HG02970 (cell line): ENCODE measurements around the gene ZNF235.
"Not testable (repeated sequence)": the region's sequence is repeated elsewhere in the genome, so short reads cannot be mapped to it uniquely, and the experiment has no call there.

ENCODE experiments used
- ATAC-seq: cut with Tn5 transposase; IDR thresholded peaks from one replicate; pipeline ENCODE4 v1.9.1; 2021; ENCODE audit warnings: mild to moderate bottlenecking, moderate library complexity, moderate number of reproducible peaks; ENCODE audit not compliant: unreplicated experiment, low FRiP score

The ZNF235 gene

GRCh38 chr19:44304659-44305193 is at the start of gene ZNF235:
Gene ZNF235, minus strand, starts transcription at chr19:44305025. Its CDS starts 1,621 bp downstream, at chr19:44303404.
- ATAC-seq = peak; percentile 85

GRCh38 chr19:44346556-44346955 is 41.7 kb upstream of the ZNF235 start:
- ATAC-seq = no peak

- ATAC-seq = no peak
These were observed 41.1 kb upstream of the ZNF235 start for GRCh38 chr19:44345959-44346358.

GRCh38 chr19:44344255-44344654 is 39.4 kb upstream of the ZNF235 start:
- no peak for ATAC-seq

GRCh38 chr19:44341794-44342193 is 37.0 kb upstream of the ZNF235 start:
- no peak for ATAC-seq

GRCh38 chr19:44334639-44335038 is 29.8 kb upstream of the ZNF235 start:
- not testable (repeated sequence) for ATAC-seq

GRCh38 chr19:44332145-44332544 is 27.3 kb upstream of the ZNF235 start:
- no peak for ATAC-seq

- no peak for ATAC-seq
These were observed 11.1 kb upstream of the ZNF235 start for GRCh38 chr19:44315883-44316282.

- ATAC-seq = no peak
These were observed 8.4 kb upstream of the ZNF235 start for GRCh38 chr19:44313231-44313630.

GRCh38 chr19:44308011-44308410 is 3.2 kb upstream of the ZNF235 start:
- no peak for ATAC-seq

GRCh38 chr19:44306283-44306682 is 1.5 kb upstream of the ZNF235 start:
- ATAC-seq = no peak

- no peak for ATAC-seq
These were observed 632 bp upstream of the ZNF235 start for GRCh38 chr19:44305457-44305856.

GRCh38 chr19:44303976-44304568 is 753 bp downstream of the ZNF235 start:
- no peak for ATAC-seq

GRCh38 chr19:44303320-44303719 is 1.5 kb downstream of the ZNF235 start:
- ATAC-seq = no peak

GRCh38 chr19:44284968-44285367 is 19.9 kb downstream of the ZNF235 start:
- ATAC-seq = no peak

- no peak for ATAC-seq
These were observed 22.0 kb downstream of the ZNF235 start for GRCh38 chr19:44282846-44283245.

- ATAC-seq = no peak
These were observed 23.9 kb downstream of the ZNF235 start for GRCh38 chr19:44280916-44281315.

GRCh38 chr19:44278181-44278690 is 26.6 kb downstream of the ZNF235 start:
- no peak for ATAC-seq

GRCh38 chr19:44277331-44277730 is 27.5 kb downstream of the ZNF235 start:
- no peak for ATAC-seq

GRCh38 chr19:44260695-44261446 is 44.0 kb downstream of the ZNF235 start:
- ATAC-seq = no peak

- no peak for ATAC-seq
These were observed 44.5 kb downstream of the ZNF235 start for GRCh38 chr19:44260343-44260681.
